C1 segment of cervical spinal cord (tissue), 14 donors: ENCODE measurements around the gene MAFF.
"Not testable (repeated sequence)": the region's sequence is repeated elsewhere in the genome, so short reads cannot be mapped to it uniquely, and the experiment has no call there.

ENCODE experiments used
- DNase-seq, 14 donors: peaks; one replicate each; lab custom pipeline; 2025; lab: John Stamatoyannopoulos, UW

MAFF gene

GRCh38 chr22:38201711-38202436 lies at the start of gene MAFF:
Gene MAFF, plus strand, starts transcription at chr22:38201994. Its CDS starts 11,860 bp downstream, at chr22:38213854.
- peak in 13 of 14 donors; percentile 49 to 96 (median 85) for DNase-seq

GRCh38 chr22:38153821-38154562 lies 47.8 kb upstream of the MAFF start:
- DNase-seq: no peak

GRCh38 chr22:38154563-38154915 lies 47.3 kb upstream of the MAFF start:
- DNase-seq: not testable (repeated sequence)

GRCh38 chr22:38155703-38156102 lies 46.1 kb upstream of the MAFF start:
- DNase-seq: no peak

- no peak for DNase-seq
Observed at GRCh38 chr22:38162881-38163843, 38.6 kb upstream of the MAFF start.

- no peak for DNase-seq
Observed at GRCh38 chr22:38163844-38164550, 37.8 kb upstream of the MAFF start.

GRCh38 chr22:38164551-38164918 lies 37.3 kb upstream of the MAFF start:
- DNase-seq: no peak

- no peak for DNase-seq
Observed at GRCh38 chr22:38165922-38166593, 35.7 kb upstream of the MAFF start.

GRCh38 chr22:38167988-38168407 lies 33.8 kb upstream of the MAFF start:
- DNase-seq: peak in 9 of 14 donors; percentile 20 to 86 (median 61)

- no peak for DNase-seq
Observed at GRCh38 chr22:38169116-38169515, 32.7 kb upstream of the MAFF start.

- no peak for DNase-seq
Observed at GRCh38 chr22:38170469-38170868, 31.3 kb upstream of the MAFF start.

- no peak for DNase-seq
Observed at GRCh38 chr22:38171927-38172831, 29.6 kb upstream of the MAFF start.

GRCh38 chr22:38172832-38173640 lies 28.8 kb upstream of the MAFF start:
- DNase-seq: peak in 7 of 14 donors; percentile 21 to 70 (median 55)

GRCh38 chr22:38173641-38173906 lies 28.2 kb upstream of the MAFF start:
- no peak for DNase-seq

- DNase-seq: no peak
Observed at GRCh38 chr22:38174626-38175025, 27.2 kb upstream of the MAFF start.

- no peak for DNase-seq
Observed at GRCh38 chr22:38175206-38176118, 26.3 kb upstream of the MAFF start.

- peak in 9 of 14 donors; percentile 16 to 76 (median 48) for DNase-seq
Observed at GRCh38 chr22:38176170-38176741, 25.5 kb upstream of the MAFF start.

GRCh38 chr22:38177044-38177443 lies 24.8 kb upstream of the MAFF start:
- DNase-seq: no peak
